ENCODE data around the gene GNAS-AS1. TPM values are rescaled to one million over a fixed set of nuclear protein-coding genes. Genes with fewer than 3 reads are reported as not detected.

The GNAS-AS1 gene
- total and polyA plus RNA-seq, 2 of the 8 experiments (the other 6 are each of a cell fraction or from before 2014, with no cell fraction given), result 4.7 to 13.7 TPM

GRCh38 chr20:58788896-58789544 lies 61.7 kb downstream of the GNAS-AS1 start:
- no peak overlapping the region for H3K4me2 ChIP-seq (ENCODE audit: insufficient read depth in 1 of 2, low read depth in 2 of 2, low read length in 2 of 2)
- ChIA-PET CTCF (ENCODE audit: partially characterized antibody) (interaction anchor here (1.0 to 1.4 kb wide), 5 partner anchors 11 to 315 kb away, joined by 3 to 6 read pairs (median 4); no protein-coding TSS in a partner anchor), POLR2A (ENCODE audit: partially characterized antibody) (interaction anchor here (1.3 to 2.3 kb wide), 2 partner anchors 9 to 92 kb away, joined by 3 to 9 read pairs; no protein-coding TSS in a partner anchor)
- no peak overlapping the region for H3K18ac ChIP-seq (ENCODE audit: extremely low read depth, low read length)
- no peak overlapping the region for H2BK12ac ChIP-seq (ENCODE audit: low read depth, low read length)
- H3K36me3 ChIP-seq (ENCODE audit: control insufficient read depth in 2 of 4, insufficient read depth in 4 of 4, low read length in 3 of 4), result no peaks in the 10 kb centered on the region
- no peak overlapping the region for H3K56ac ChIP-seq (replicated peaks; ENCODE audit: insufficient read length, low read depth, low read length)
- H4K20me1 ChIP-seq (replicated peaks in 1 of 2; ENCODE audit: control insufficient read depth in 1 of 2, insufficient read depth in 2 of 2, low read length in 2 of 2), result no peaks in the 10 kb centered on the region
- no peak overlapping the region for H3K9ac ChIP-seq (replicated peaks in 1 of 4; ENCODE audit: extremely low read depth in 1 of 4, low read depth in 3 of 4, low read length in 3 of 4)
- no peaks in the 10 kb centered on the region; the same call in 1 of the 2 replicates for H3K23me2 ChIP-seq (ENCODE audit: low read depth, low read length)
- no peak overlapping the region for H2BK15ac ChIP-seq (ENCODE audit: low read length)
- H2BK20ac ChIP-seq (ENCODE audit: low read length), result no peak overlapping the region
- H3K79me1 ChIP-seq (ENCODE audit: low read depth, low read length), result no peaks in the 10 kb centered on the region
- H2AFZ ChIP-seq (ENCODE audit: low read length), result no peak overlapping the region
- no peak overlapping the region for H4K5ac ChIP-seq (ENCODE audit: insufficient read length, low read depth, low read length)
- H2AK5ac ChIP-seq (ENCODE audit: low read depth, low read length), result no peak overlapping the region; the same call in 1 of the 2 replicates
- H4K8ac ChIP-seq (ENCODE audit: extremely low read depth, insufficient read depth, low read length), result peak overlapping the region; percentile 63; the same call in 1 of the 2 replicates
- no peaks in the 10 kb centered on the region for H3K9me3 ChIP-seq (ENCODE audit: insufficient read depth in 2 of 2, low read depth in 1 of 2, low read length in 1 of 2)
- DNase-seq (ENCODE audit: low read depth in 1 of 2, low spot score in 2 of 2), result no peak
- H4K91ac ChIP-seq (replicated peaks; ENCODE audit: insufficient read length, low read length), result no peak overlapping the region
- no peaks in the 10 kb centered on the region for H3K79me2 ChIP-seq (ENCODE audit: control insufficient read depth in 1 of 2, insufficient read depth in 2 of 2, low read length in 2 of 2)
- H3K27ac ChIP-seq (ENCODE audit: low read depth, low read length), result no peak overlapping the region
- TF ChIP-seq SAP30 (IDR thresholded peaks at IDR 0.05; ENCODE audit: insufficient read depth, insufficient replicate concordance, low read length) (no peak), POLR2A (IDR thresholded peaks at IDR 0.05; ENCODE audit: control extremely low read depth in 1 of 2, low read depth in 2 of 2, low read length in 2 of 2) (no peak), TCF12 (IDR thresholded peaks at IDR 0.05; ENCODE audit: low read depth, low read length) (no peak), TBP (IDR thresholded peaks at IDR 0.05; ENCODE audit: low read depth, low read length) (no peak), CBX5 (IDR thresholded peaks at IDR 0.05; ENCODE audit: low read depth, low read length) (no peak), E2F6 (IDR thresholded peaks at IDR 0.05) (no peak), KDM1A (IDR thresholded peaks at IDR 0.05; ENCODE audit: borderline replicate concordance, low read length) (no peak), SIRT6 (IDR thresholded peaks at IDR 0.05; ENCODE audit: low read length) (no peak), MAFK (IDR thresholded peaks at IDR 0.05; ENCODE audit: low read depth, low read length) (no peak), NANOG (IDR thresholded peaks at IDR 0.05; ENCODE audit: insufficient read depth, low read depth, low read length, poor library complexity, severe bottlenecking) (no peak), RFX5 (IDR thresholded peaks at IDR 0.05; ENCODE audit: borderline replicate concordance, low read depth, low read length) (no peak)
- H2BK120ac ChIP-seq (replicated peaks; ENCODE audit: low read depth, low read length), result no peak overlapping the region
- 92% methylated on average over 15 of the region's 15 CpGs; no CpG with 5 or more reads in 1 of the 2 experiments for WGBS, 2 experiments (ENCODE audit: extremely low coverage in 1 of 2, insufficient coverage in 1 of 2, insufficient read length in 1 of 2, insufficient replicate concordance in 2 of 2, low coverage in 1 of 2, low lambda C conversion rate in 2 of 2, missing lambda C conversion rate in 1 of 2)
- no peak overlapping the region for H3K23ac ChIP-seq (ENCODE audit: insufficient read length)
- H2BK5ac ChIP-seq (ENCODE audit: low read depth, low read length), result no peak overlapping the region
- peaks cover 0 to 5% (median 0%) of the 10 kb centered on the region in 4 experiments; a peak in 3 of 7 replicates for H3K4me1 ChIP-seq (replicated peaks in 1 of 4; ENCODE audit: control insufficient read depth in 3 of 4, insufficient read depth in 4 of 4, low read length in 3 of 4)
- H3K27me3 ChIP-seq (replicated peaks in 1 of 4; ENCODE audit: control insufficient read depth in 3 of 4, extremely low read depth in 1 of 4, insufficient read depth in 3 of 4, low read length in 3 of 4), result no peaks in the 10 kb centered on the region
- H3K4me3 ChIP-seq (ENCODE audit: extremely low read depth in 1 of 4, insufficient read depth in 2 of 4, low read depth in 3 of 4, low read length in 4 of 4), result no peak overlapping the region
- H3K4ac ChIP-seq (replicated peaks; ENCODE audit: insufficient read length, low read depth, low read length), result no peak overlapping the region
- no peak for FAIRE-seq
- no peak overlapping the region for H3K14ac ChIP-seq (ENCODE audit: insufficient read length)
